Activated CD8-positive, alpha-beta memory T cell treated with anti-CD3 and anti-CD28 coated beads for 48 hours (primary cell): ENCODE results near the gene HSF4.
A peak's percentile ranks its signal among the peaks of the same experiment; 100 is the strongest.

ENCODE experiments used
- DNase-seq, 3 experiments: peaks; one replicate each; pipeline ENCODE4 v3.0.0-alpha.2; 2020; ENCODE audit warnings: low read depth in 2 of 3, low spot score in 2 of 3

HSF4 gene

GRCh38 chr16:67166598-67167168, 2.1 kb downstream of the HSF4 start:
- no peak for DNase-seq

- DNase-seq = no peak
Measured at GRCh38 chr16:67167588-67167987, 3.0 kb downstream of the HSF4 start.

- DNase-seq = no peak
Measured at GRCh38 chr16:67169011-67169451, 4.5 kb downstream of the HSF4 start.

- no peak for DNase-seq
Measured at GRCh38 chr16:67169642-67170167, 5.2 kb downstream of the HSF4 start.

- peak in 1 of 3 experiments; percentile 42 for DNase-seq
Measured at GRCh38 chr16:67170168-67170948, 5.8 kb downstream of the HSF4 start, which contains the start of gene NOL3. Gene NOL3 (plus strand): TSS chr16:67170538.

GRCh38 chr16:67170949-67171649, 6.6 kb downstream of the HSF4 start:
- DNase-seq = no peak

- DNase-seq = no peak
Measured at GRCh38 chr16:67173323-67173722, 8.8 kb downstream of the HSF4 start.

GRCh38 chr16:67173808-67174705, 9.5 kb downstream of the HSF4 start:
- no peak for DNase-seq

GRCh38 chr16:67174706-67175231, 10.2 kb downstream of the HSF4 start:
- no peak for DNase-seq

GRCh38 chr16:67176662-67177061, 12.1 kb downstream of the HSF4 start:
- DNase-seq = no peak

- DNase-seq = no peak
Measured at GRCh38 chr16:67177743-67178699, 13.5 kb downstream of the HSF4 start.

GRCh38 chr16:67179421-67180080, 15.0 kb downstream of the HSF4 start:
- DNase-seq = no peak

- no peak for DNase-seq
Measured at GRCh38 chr16:67180166-67180565, 15.6 kb downstream of the HSF4 start.

GRCh38 chr16:67181346-67181745, 16.8 kb downstream of the HSF4 start:
- DNase-seq = no peak

GRCh38 chr16:67182288-67182687, 17.7 kb downstream of the HSF4 start:
- DNase-seq = no peak

- DNase-seq = no peak
Measured at GRCh38 chr16:67183284-67183626, 18.7 kb downstream of the HSF4 start.

- peak; percentile 75 to 87 (median 81) for DNase-seq
Measured at GRCh38 chr16:67183627-67184452, 19.3 kb downstream of the HSF4 start, which contains the start of gene MATCAP1. Gene MATCAP1 (minus strand): TSS chr16:67183963. CDS start chr16:67180610, 3,353 bp downstream.

- no peak for DNase-seq
Measured at GRCh38 chr16:67184453-67184994, 20.0 kb downstream of the HSF4 start.
